WERI-Rb-1 (cell line): ENCODE data around the gene REC8.

Experiments
- DNase-seq: peaks from one replicate; pipeline ENCODE4 v3.0.0-alpha.2; 2020
- H3K27ac ChIP-seq: fragments of 250-450 bp; sonication (Bioruptor Pico); 2 replicates; pipeline ENCODE4 v1.5.1; 2020; ENCODE audit warnings: mild to moderate bottlenecking, moderate library complexity
- H3K27me3 ChIP-seq: fragments of 250-450 bp; sonication (Bioruptor Pico); 2 replicates; pipeline ENCODE4 v1.5.1; 2021; ENCODE audit warnings: mild to moderate bottlenecking, low read depth, moderate library complexity; ENCODE audit not compliant: insufficient read depth, severe bottlenecking
- H3K36me3 ChIP-seq: fragments of 250-450 bp; sonication (Bioruptor Pico); 2 replicates; pipeline ENCODE4 v1.5.1; 2020; ENCODE audit warnings: mild to moderate bottlenecking, moderate library complexity
- H3K4me3 ChIP-seq: 2 replicates; pipeline ENCODE4 v1.5.1; 2011; ENCODE audit warnings: low read depth, mild to moderate bottlenecking, control low read depth, low read length
- H3K9me3 ChIP-seq: fragments of 250-450 bp; sonication (Bioruptor Pico); 2 replicates; pipeline ENCODE4 v1.5.1; 2021; ENCODE audit warnings: mild to moderate bottlenecking, moderate library complexity; ENCODE audit not compliant: severe bottlenecking
- CTCF ChIP-seq: IDR thresholded peaks from 2 replicates; pipeline ENCODE4 v1.5.1; 2011; ENCODE audit warnings: low read depth, mild to moderate bottlenecking, control low read depth, inconsistent platforms, low read length

The REC8 gene

GRCh38 chr14:24150567-24150966, 21.3 kb upstream of the REC8 start:
- H3K4me3 ChIP-seq = no peak overlapping the region
- no peaks in the 10 kb centered on the region for H3K9me3 ChIP-seq
- no peak for TF ChIP-seq CTCF
- H3K36me3 ChIP-seq = peaks cover 65% of the 10 kb centered on the region
- H3K27ac ChIP-seq = no peak overlapping the region
- no peak for DNase-seq
- no peaks in the 10 kb centered on the region for H3K27me3 ChIP-seq

DNA sequence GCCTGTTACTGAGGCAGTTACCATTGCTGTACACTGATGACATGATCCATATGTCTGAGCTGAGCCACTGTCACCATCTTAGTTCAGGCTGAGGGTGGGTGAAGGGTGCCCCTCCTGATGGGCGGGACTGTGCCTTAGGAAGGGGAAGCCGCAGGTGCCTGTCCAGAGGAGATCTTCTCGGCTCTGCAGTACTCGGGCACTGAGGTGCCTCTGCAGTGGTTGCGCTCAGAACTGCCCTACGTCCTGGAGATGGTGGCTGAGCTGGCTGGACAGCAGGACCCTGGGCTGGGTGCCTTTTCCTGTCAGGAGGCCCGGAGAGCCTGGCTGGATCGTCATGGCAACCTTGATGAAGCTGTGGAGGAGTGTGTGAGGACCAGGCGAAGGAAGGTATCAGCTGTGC, 20.9 kb upstream of the REC8 start:
- peaks cover 70% of the 10 kb centered on the region for H3K36me3 ChIP-seq
- H3K9me3 ChIP-seq = no peaks in the 10 kb centered on the region
- DNase-seq = no peak
- no peak overlapping the region for H3K27ac ChIP-seq
- H3K4me3 ChIP-seq = no peak overlapping the region
- H3K27me3 ChIP-seq = no peaks in the 10 kb centered on the region
- TF ChIP-seq CTCF = no peak

- H3K4me3 ChIP-seq = no peak overlapping the region
- peaks cover 74% of the 10 kb centered on the region for H3K36me3 ChIP-seq
- DNase-seq = no peak
- no peak for TF ChIP-seq CTCF
- H3K9me3 ChIP-seq = no peaks in the 10 kb centered on the region
- no peak overlapping the region for H3K27ac ChIP-seq
- H3K27me3 ChIP-seq = no peaks in the 10 kb centered on the region
These were observed 20.3 kb upstream of the REC8 start for GRCh38 chr14:24151404-24152080.

GRCh38 chr14:24155100-24155499, 16.8 kb upstream of the REC8 start:
- H3K9me3 ChIP-seq = no peaks in the 10 kb centered on the region
- no peak for DNase-seq
- no peaks in the 10 kb centered on the region for H3K27me3 ChIP-seq
- H3K27ac ChIP-seq = no peak overlapping the region
- no peak for TF ChIP-seq CTCF
- H3K36me3 ChIP-seq = peaks cover 85% of the 10 kb centered on the region
- H3K4me3 ChIP-seq = no peak overlapping the region

DNA sequence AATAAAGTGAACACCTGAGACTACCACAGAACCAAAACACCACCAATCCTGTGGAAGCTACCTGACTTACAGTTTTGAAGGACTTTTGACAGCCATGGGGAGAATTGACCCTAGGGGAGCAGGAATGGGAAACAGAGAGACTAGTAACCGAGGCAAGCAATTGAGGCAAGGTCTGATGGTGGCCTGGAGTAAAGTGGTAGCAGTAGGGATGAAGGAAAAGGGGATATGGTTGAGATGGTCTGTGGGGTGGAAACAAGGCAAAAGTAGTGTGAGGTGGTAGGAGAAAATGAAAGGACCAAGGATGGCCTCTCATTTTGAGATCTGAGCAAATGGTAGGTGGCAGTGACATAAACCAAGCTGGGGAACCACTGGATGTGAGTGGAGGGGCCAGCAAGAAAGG, 15.0 kb upstream of the REC8 start:
- TF ChIP-seq CTCF = no peak
- H3K27me3 ChIP-seq = no peaks in the 10 kb centered on the region
- H3K36me3 ChIP-seq = peaks cover 76% of the 10 kb centered on the region
- H3K27ac ChIP-seq = no peak overlapping the region
- H3K4me3 ChIP-seq = no peak overlapping the region
- no peaks in the 10 kb centered on the region for H3K9me3 ChIP-seq
- DNase-seq = no peak

GRCh38 chr14:24157331-24157730, 14.5 kb upstream of the REC8 start:
- Histone ChIP-seq H3K27ac (no peak overlapping the region), H3K4me3 (no peak overlapping the region), H3K9me3 (no peaks in the 10 kb centered on the region), H3K27me3 (no peaks in the 10 kb centered on the region), H3K36me3 (peaks cover 71% of the 10 kb centered on the region)
- DNase-seq = no peak
- no peak for TF ChIP-seq CTCF
